Endothelial cell of umbilical vein (primary cell): Measurements from ENCODE around the gene LYPD1. TPM values are rescaled to one million over a fixed set of nuclear protein-coding genes. Genes with fewer than 3 reads are reported as not detected.

Source experiments
- BruUV-seq: library from RNA; stranded (reverse); fragments of 400-500 nt; replicated peaks from 2 replicates; lab custom pipeline; 2021; lab: Mats Ljungman, UMichigan
- CTCF ChIA-PET: fragments of 300-600, 350-600 bp; sonication (Branson Sonifier 250); formaldehyde crosslinking; loops from one replicate; lab custom pipeline; 2021; ENCODE audit warnings: antibody characterized with exemption, inconsistent platforms; lab: Charles Lee
- POLR2A ChIA-PET: fragments of 300-600, 350-600 bp; sonication (Branson Sonifier 250); formaldehyde crosslinking; loops from one replicate; lab custom pipeline; 2021; ENCODE audit warnings: antibody characterized with exemption, inconsistent platforms; lab: Charles Lee
- DNase-seq: peaks from one replicate; pipeline ENCODE4 v3.0.0-alpha.2; 2011; ENCODE audit warnings: low read depth, low spot score
- FAIRE-seq: peaks from 2 replicates; lab custom pipeline; 2011; peaks lifted over from hg19 to GRCh38; lab: Jason Lieb, UNC
- H2AFZ ChIP-seq: 2 replicates; pipeline ENCODE4 v1.6.0; 2012; ENCODE audit warnings: low read depth, low read length, control low read depth, inconsistent platforms
- H3K27ac ChIP-seq: 2 replicates; pipeline ENCODE4 v1.5.1; 2011; ENCODE audit warnings: low read depth, mild to moderate bottlenecking, control low read depth, low read length, moderate library complexity; ENCODE audit not compliant: insufficient read depth
- H3K27me3 ChIP-seq, 2 experiments: 2 replicates each; pipeline versions ENCODE4 v1.6.0 to v1.6.1; 2011; ENCODE audit warnings: low read length in 2 of 2, mixed read lengths in 1 of 2; ENCODE audit not compliant: control insufficient read depth in 2 of 2, insufficient read depth in 2 of 2
- H3K36me3 ChIP-seq, 2 experiments: 2 replicates in 1 of 2; 3 replicates in 1 of 2; pipeline ENCODE4 v1.5.1; 2011; ENCODE audit warnings: low read length in 2 of 2, mild to moderate bottlenecking in 1 of 2, moderate library complexity in 1 of 2; ENCODE audit not compliant: control insufficient read depth in 2 of 2, insufficient read depth in 2 of 2; ENCODE audit errors: extremely low read depth in 1 of 2
- H3K4me1 ChIP-seq: 3 replicates; pipeline ENCODE4 v1.5.1; 2011; ENCODE audit warnings: mild to moderate bottlenecking, low read length; ENCODE audit not compliant: control insufficient read depth, insufficient read depth; ENCODE audit errors: extremely low read depth
- H3K4me2 ChIP-seq: 2 replicates; pipeline ENCODE4 v1.6.1; 2011; ENCODE audit warnings: low read length, control low read depth, mixed read lengths; ENCODE audit not compliant: insufficient read depth
- H3K4me3 ChIP-seq, 3 experiments: fragments of 200-600 bp in 1 of 3; sonication (generic), shearing (Covaris generic) in 1 of 3; replicated peaks in 1 of 3; 2 replicates each; pipeline ENCODE4 v1.5.1; 2011 to 2016; ENCODE audit warnings: control low read depth in 3 of 3, low read length in 3 of 3, mild to moderate bottlenecking in 2 of 3, inconsistent platforms in 1 of 3, low read depth in 1 of 3, moderate library complexity in 1 of 3; ENCODE audit not compliant: insufficient read depth in 1 of 3
- H3K79me2 ChIP-seq: 2 replicates; pipeline ENCODE4 v1.6.0; 2012; ENCODE audit warnings: low read length, inconsistent platforms; ENCODE audit not compliant: control insufficient read depth, insufficient read depth
- H3K9ac ChIP-seq: replicated peaks from 2 replicates; pipeline ENCODE3; 2011; ENCODE audit warnings: low read length, control low read depth; ENCODE audit not compliant: insufficient read depth; ENCODE audit errors: extremely low read depth
- H3K9me1 ChIP-seq: replicated peaks from 3 replicates; pipeline ENCODE4 v1.6.0; 2011; ENCODE audit warnings: mild to moderate bottlenecking, low read length; ENCODE audit not compliant: control insufficient read depth, insufficient read depth; ENCODE audit errors: extremely low read depth
- H3K9me3 ChIP-seq: replicated peaks from 2 replicates; pipeline ENCODE4 v1.5.1; 2012; ENCODE audit warnings: low read length, inconsistent platforms; ENCODE audit not compliant: control insufficient read depth, insufficient read depth
- H4K20me1 ChIP-seq: replicated peaks from 2 replicates; pipeline ENCODE3; 2011; ENCODE audit warnings: mild to moderate bottlenecking, low read length; ENCODE audit not compliant: control insufficient read depth, insufficient read depth; ENCODE audit errors: extremely low read depth
- EZH2 ChIP-seq: IDR thresholded peaks from 2 replicates; pipeline ENCODE4 v1.6.1; 2012; ENCODE audit warnings: borderline replicate concordance, low read depth, mild to moderate bottlenecking, moderate library complexity, low read length, inconsistent platforms; ENCODE audit not compliant: severe bottlenecking
- FOS ChIP-seq: IDR thresholded peaks from 2 replicates; pipeline ENCODE4 v1.6.1; 2011; ENCODE audit warnings: mild to moderate bottlenecking, low read length, moderate library complexity, borderline replicate concordance; ENCODE audit not compliant: insufficient read depth
- GATA2 ChIP-seq: IDR thresholded peaks from 2 replicates; pipeline ENCODE4 v1.7.0; 2011; ENCODE audit warnings: low read depth, mild to moderate bottlenecking, moderate library complexity, mixed read lengths, low read length; ENCODE audit not compliant: insufficient read length, insufficient read depth
- JUN ChIP-seq: IDR thresholded peaks from 2 replicates; pipeline ENCODE4 v1.6.1; 2011; ENCODE audit warnings: borderline replicate concordance, low read depth; ENCODE audit not compliant: insufficient read length, insufficient read depth
- MYC ChIP-seq: IDR thresholded peaks from one replicate; pipeline ENCODE4 v1.6.1; 2011; ENCODE audit warnings: mild to moderate bottlenecking, low read depth, low read length
- POLR2A ChIP-seq: IDR thresholded peaks from 2 replicates; pipeline ENCODE4 v1.6.1; 2012; ENCODE audit warnings: low read depth, mild to moderate bottlenecking, control low read depth, low read length
- POLR2AphosphoS5 ChIP-seq: IDR thresholded peaks from 2 replicates; pipeline ENCODE4 v1.6.1; 2012; ENCODE audit warnings: low read depth, mild to moderate bottlenecking, control low read depth, low read length, moderate library complexity; ENCODE audit not compliant: insufficient read depth
- dilution Hi-C: fragments of 300-500 bp; cut with MboI; formaldehyde crosslinking; loops from one replicate; pipeline ENCODE4 v1.15.0; 2019; ENCODE audit warnings: low sequenced_read_pairs; ENCODE audit not compliant: extremely low pct_ligation_motif_present
- intact Hi-C: fragments of 100-400 bp; cut with micrococcal nuclease; formaldehyde crosslinking; loops from one replicate; pipeline ENCODE4 v1.10.0; 2022
- polyA plus RNA-seq, 4 experiments: library from polyadenylated mRNA; depleted of rRNA in 3 of 4; stranded (reverse) in 3 of 4; unstranded in 1 of 4; fragments of >200 nt; gene quantifications; 2 replicates each; pipeline versions ENCODE4 v1.2.1 to v1.2.3, GENCODE V29; 2011 to 2012; ENCODE audit warnings: missing spikeins in 1 of 4
- total RNA-seq: library from RNA; stranded (reverse); gene quantifications from 2 replicates; pipeline ENCODE4 v1.2.3, GENCODE V29; 2021
- TF ChIP-seq, protein P1 (sequence below), 2 donors: IDR thresholded peaks; 1 replicate in 1 of 2; 2 replicates in 1 of 2; pipeline ENCODE4 v1.5.1; 2011; ENCODE audit warnings: low read length in 2 of 2, mild to moderate bottlenecking in 2 of 2, moderate library complexity in 2 of 2, control low read depth in 1 of 2, inconsistent platforms in 1 of 2, low read depth in 1 of 2; ENCODE audit not compliant: insufficient read depth in 1 of 2; ENCODE audit errors: extremely low read depth in 1 of 2
- TF ChIP-seq, protein P2 (sequence below): IDR thresholded peaks from 2 replicates; pipeline ENCODE4 v1.6.1; 2011; ENCODE audit not compliant: insufficient read depth, insufficient read length

The LYPD1 gene
- total and polyA plus RNA-seq, 2 donors (not counting 3 experiments of a cell fraction or from before 2014, with no cell fraction given): 76.6 to 105 TPM

DNA sequence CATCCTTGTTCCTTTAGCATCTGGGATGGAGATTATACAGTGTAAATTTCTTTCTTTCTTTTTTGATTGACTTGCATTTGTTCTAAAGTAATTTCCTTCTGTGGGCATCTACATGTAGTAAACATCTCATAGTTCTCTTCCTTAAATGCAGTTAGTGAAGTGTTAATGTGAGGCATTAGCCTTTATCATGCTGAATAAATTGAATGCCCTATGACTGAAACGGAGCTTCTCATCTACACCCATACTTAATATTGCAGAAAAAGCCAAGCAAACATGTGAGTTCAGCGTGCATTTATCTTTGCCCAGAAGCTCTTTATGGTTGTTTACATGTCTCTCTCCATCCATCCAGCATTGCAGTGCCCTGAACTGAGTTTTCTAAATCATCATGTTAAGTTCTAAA is 58.3 kb downstream of the LYPD1 start:
- Histone ChIP-seq H3K79me2 (no peaks in the 10 kb centered on the region), H3K4me1 (no peaks in the 10 kb centered on the region), H2AFZ (no peak overlapping the region), H3K4me3 (no peak overlapping the region), H3K27me3 (no peaks in the 10 kb centered on the region), H3K9me3 (no peaks in the 10 kb centered on the region), H3K4me2 (no peak overlapping the region), H3K36me3 (no peaks in the 10 kb centered on the region), H4K20me1 (no peaks in the 10 kb centered on the region), H3K27ac (no peak overlapping the region), H3K9me1 (no peaks in the 10 kb centered on the region), H3K9ac (no peak overlapping the region)
- ChIA-PET CTCF (interaction anchor here (0.6 kb wide), 1 partner anchor 446 kb away, joined by 3 read pairs; no protein-coding TSS in a partner anchor), POLR2A (interaction anchor here (0.7 kb wide), 1 partner anchor 97 kb away, joined by 3 read pairs; no protein-coding TSS in a partner anchor)
- DNase-seq (no peak), FAIRE-seq (no peak)
- TF ChIP-seq, protein P1, sequence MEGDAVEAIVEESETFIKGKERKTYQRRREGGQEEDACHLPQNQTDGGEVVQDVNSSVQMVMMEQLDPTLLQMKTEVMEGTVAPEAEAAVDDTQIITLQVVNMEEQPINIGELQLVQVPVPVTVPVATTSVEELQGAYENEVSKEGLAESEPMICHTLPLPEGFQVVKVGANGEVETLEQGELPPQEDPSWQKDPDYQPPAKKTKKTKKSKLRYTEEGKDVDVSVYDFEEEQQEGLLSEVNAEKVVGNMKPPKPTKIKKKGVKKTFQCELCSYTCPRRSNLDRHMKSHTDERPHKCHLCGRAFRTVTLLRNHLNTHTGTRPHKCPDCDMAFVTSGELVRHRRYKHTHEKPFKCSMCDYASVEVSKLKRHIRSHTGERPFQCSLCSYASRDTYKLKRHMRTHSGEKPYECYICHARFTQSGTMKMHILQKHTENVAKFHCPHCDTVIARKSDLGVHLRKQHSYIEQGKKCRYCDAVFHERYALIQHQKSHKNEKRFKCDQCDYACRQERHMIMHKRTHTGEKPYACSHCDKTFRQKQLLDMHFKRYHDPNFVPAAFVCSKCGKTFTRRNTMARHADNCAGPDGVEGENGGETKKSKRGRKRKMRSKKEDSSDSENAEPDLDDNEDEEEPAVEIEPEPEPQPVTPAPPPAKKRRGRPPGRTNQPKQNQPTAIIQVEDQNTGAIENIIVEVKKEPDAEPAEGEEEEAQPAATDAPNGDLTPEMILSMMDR (IDR thresholded peaks at IDR 0.05; ENCODE audit: extremely low read depth in 1 of 2, insufficient read depth in 1 of 2, low read depth in 1 of 2, low read length in 2 of 2): no peak
- TF ChIP-seq, protein P2, sequence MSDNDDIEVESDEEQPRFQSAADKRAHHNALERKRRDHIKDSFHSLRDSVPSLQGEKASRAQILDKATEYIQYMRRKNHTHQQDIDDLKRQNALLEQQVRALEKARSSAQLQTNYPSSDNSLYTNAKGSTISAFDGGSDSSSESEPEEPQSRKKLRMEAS: no peak
- TF ChIP-seq JUN (no peak), EZH2 (no peak), FOS (no peak), POLR2A (no peak), MYC (no peak), POLR2AphosphoS5 (no peak), GATA2 (no peak)
- intact Hi-C loops (no loop called here), dilution Hi-C loops (no loop called here)
- no TSS peak for BruUV-seq
